Body of pancreas (tissue), 4 donors: ENCODE results near the gene HACD3.

ENCODE experiments used
- CTCF ChIP-seq, 7 experiments: fragments of 450-650 bp in 4 of 7; fragments of 200-600 bp in 3 of 7; sonication (generic) in 3 of 7; IDR thresholded peaks; one replicate each; pipeline ENCODE4 v1.5.1; 2016 to 2019; ENCODE audit warnings: antibody characterized with exemption in 7 of 7
- POLR2A ChIP-seq, 3 donors: fragments of 450-650 bp; IDR thresholded peaks; one replicate each; pipeline ENCODE4 v1.6.1; 2016; ENCODE audit warnings: antibody characterized with exemption in 3 of 3, mild to moderate bottlenecking in 2 of 3

- no peak for TF ChIP-seq CTCF (IDR thresholded peaks at IDR 0.05)
- TF ChIP-seq POLR2A (IDR thresholded peaks at IDR 0.05), result no peak
These were observed 47.1 kb downstream of the HACD3 start for GRCh38 chr15:65577129-65577996.
